A549 (cell line): ENCODE measurements around the gene CUEDC2. TPM values are rescaled to one million over a fixed set of nuclear protein-coding genes. Genes with fewer than 3 reads are reported as not detected.

ENCODE experiments used
- ATAC-seq, 2 experiments: fragments of 200-7000 bp in 1 of 2; fragments of >200 bp in 1 of 2; cut with Nextera tagmentation in 1 of 2; cut with Tn5 transposase in 1 of 2; 3 replicates each; pipeline versions ENCODE4 v1.8.0 to v1.9.1; 2018 to 2020; ENCODE audit warnings: mild to moderate bottlenecking in 1 of 2, moderate library complexity in 1 of 2
- CTCF ChIA-PET: fragments of 300-600 bp; sonication (Branson Sonifier 250); formaldehyde crosslinking; extraction: SDS; loops from one replicate; lab custom pipeline; 2021; ENCODE audit warnings: antibody characterized with exemption, inconsistent platforms; lab: Yijun Ruan, JAX
- POLR2A ChIA-PET: fragments of 350-600 bp; formaldehyde crosslinking; extraction: SDS; loops from one replicate; lab custom pipeline; 2021; ENCODE audit warnings: antibody characterized with exemption, inconsistent platforms; lab: Yijun Ruan, JAX
- DNase-seq, 2 experiments: peaks; one replicate each; pipeline versions ENCODE4 v3.0.0 to v3.0.0-alpha.2; 2011 to 2016; ENCODE audit warnings: low read depth in 1 of 2, low spot score in 1 of 2
- FAIRE-seq: peaks from 2 replicates; lab custom pipeline; 2011; peaks lifted over from hg19 to GRCh38; lab: Jason Lieb, UNC
- H3K27ac ChIP-seq, 2 experiments: fragments of >200 bp; sonication (Bioruptor Twin); formaldehyde crosslinking; 3 replicates each; pipeline ENCODE4 v1.5.1; 2016 to 2017
- H3K4me1 ChIP-seq: fragments of >200 bp; sonication (Bioruptor Twin); formaldehyde crosslinking; 3 replicates; pipeline ENCODE4 v1.6.1; 2016
- H3K4me2 ChIP-seq: fragments of >200 bp; sonication (Bioruptor Twin); formaldehyde crosslinking; 3 replicates; pipeline ENCODE4 v1.6.1; 2016
- H3K4me3 ChIP-seq: fragments of >200 bp; sonication (Bioruptor Twin); formaldehyde crosslinking; 3 replicates; pipeline ENCODE4 v1.5.1; 2016
- H3K9me3 ChIP-seq: fragments of >200 bp; sonication (Bioruptor Twin); formaldehyde crosslinking; 3 replicates; pipeline ENCODE4 v1.6.1; 2016
- CBX2 ChIP-seq: fragments of 200-600 bp; sonication (generic); IDR thresholded peaks from 2 replicates; pipeline ENCODE4 v1.6.1; 2016; ENCODE audit warnings: low read depth, mild to moderate bottlenecking, borderline replicate concordance
- CHD2 ChIP-seq: fragments of 150-350 bp; IDR thresholded peaks from 2 replicates; pipeline ENCODE4 v1.6.1; 2014; ENCODE audit warnings: low read length; ENCODE audit not compliant: partially characterized antibody
- EHMT2 ChIP-seq: fragments of 200-600 bp; sonication (generic); IDR thresholded peaks from 2 replicates; pipeline ENCODE4 v1.6.1; 2016; ENCODE audit warnings: antibody characterized with exemption, low read depth, mild to moderate bottlenecking, moderate library complexity
- EP300 ChIP-seq, 2 experiments: fragments of >200 bp; sonication (Bioruptor Twin); formaldehyde crosslinking; IDR thresholded peaks; 2 replicates in 1 of 2; 3 replicates in 1 of 2; pipeline ENCODE4 v1.6.1; 2016 to 2017
- FOXS1 ChIP-seq: fragments of 250-450 bp; sonication (Bioruptor Pico); IDR thresholded peaks from 2 replicates; pipeline ENCODE4 v1.5.0; 2020; ENCODE audit warnings: mild to moderate bottlenecking, moderate library complexity
- HDAC2 ChIP-seq: fragments of 200-600 bp; sonication (generic); IDR thresholded peaks from 2 replicates; pipeline ENCODE4 v1.6.1; 2016
- JUN ChIP-seq, 2 experiments: fragments of >200 bp; sonication (Bioruptor Twin); formaldehyde crosslinking; IDR thresholded peaks; 2 replicates in 1 of 2; 3 replicates in 1 of 2; pipeline ENCODE4 v1.6.1; 2016 to 2017
- JUNB ChIP-seq: fragments of >200 bp; sonication (Bioruptor Twin); formaldehyde crosslinking; IDR thresholded peaks from 2 replicates; pipeline ENCODE4 v1.6.1; 2016
- MYC ChIP-seq: IDR thresholded peaks from 2 replicates; pipeline ENCODE4 v1.6.1; 2012; ENCODE audit warnings: mild to moderate bottlenecking, inconsistent platforms, low read length, improper control_type of control experiment, borderline replicate concordance
- NFE2L2 ChIP-seq: fragments of 150-350 bp; conservative IDR thresholded peaks from 2 replicates; pipeline ENCODE4 v1.6.1; 2014; ENCODE audit warnings: low read length
- NR3C1 ChIP-seq: fragments of >200 bp; sonication (Bioruptor Twin); formaldehyde crosslinking; IDR thresholded peaks from 3 replicates; pipeline ENCODE4 v1.6.1; 2017
- POLR2A ChIP-seq: IDR thresholded peaks from 2 replicates; pipeline ENCODE4 v1.6.1; 2012; ENCODE audit warnings: mild to moderate bottlenecking, low read length
- RARB ChIP-seq: fragments of 250-450 bp; sonication (Bioruptor Pico); IDR thresholded peaks from 2 replicates; pipeline ENCODE4 v1.8.0; 2021; ENCODE audit warnings: mild to moderate bottlenecking, moderate library complexity
- USF2 ChIP-seq: fragments of 450-650 bp; IDR thresholded peaks from 2 replicates; pipeline ENCODE4 v1.6.1; 2014; ENCODE audit warnings: antibody characterized with exemption
- ZC3H11A ChIP-seq: fragments of 450-650 bp; IDR thresholded peaks from 2 replicates; pipeline ENCODE4 v1.6.1; 2014; ENCODE audit warnings: antibody characterized with exemption, mild to moderate bottlenecking
- ZSCAN20 ChIP-seq: fragments of 250-450 bp; sonication (Bioruptor Pico); IDR thresholded peaks from 2 replicates; pipeline ENCODE4 v1.8.0; 2022; ENCODE audit warnings: mild to moderate bottlenecking, moderate library complexity
- WGBS: methylation state at CpG from one replicate; pipeline ENCODE4 v1.1.6; 2017; ENCODE audit errors: missing lambda C conversion rate; 5-methylcytosine and 5-hydroxymethylcytosine counted together
- polyA plus RNA-seq, 4 experiments: library from polyadenylated mRNA; depleted of rRNA in 3 of 4; stranded (reverse); fragments of >200 nt; fragmentation: RNase III in 1 of 4; extraction: RNeasy Plus Mini Kit Qiagen cat#74134 plus additional on column Dnase treatment in 1 of 4; gene quantifications; 2 replicates in 3 of 4; 3 replicates in 1 of 4; pipeline ENCODE4 v1.2.3, GENCODE V29; 2011 to 2017
- TF ChIP-seq, protein P1 (sequence below): fragments of 200-600 bp; sonication (generic); IDR thresholded peaks from 2 replicates; pipeline ENCODE4 v1.6.1; 2016; ENCODE audit warnings: antibody characterized with exemption, mild to moderate bottlenecking, moderate library complexity
- TF ChIP-seq, protein P2 (sequence below): IDR thresholded peaks from 2 replicates; pipeline ENCODE4 v1.6.1; 2012; ENCODE audit warnings: low read depth, borderline replicate concordance
- TF ChIP-seq, protein P3 (sequence below): fragments of 150-350 bp; IDR thresholded peaks from 2 replicates; pipeline ENCODE4 v1.6.1; 2014; ENCODE audit warnings: low read depth, mild to moderate bottlenecking, low read length
- TF ChIP-seq, protein P4 (sequence below): fragments of >200 bp; sonication (Bioruptor Twin); formaldehyde crosslinking; IDR thresholded peaks from 2 replicates; pipeline ENCODE4 v1.6.1; 2016
- TF ChIP-seq, protein P5 (sequence below): IDR thresholded peaks from 2 replicates; pipeline ENCODE4 v1.6.1; 2012
- TF ChIP-seq, protein P6 (sequence below): fragments of 250-450 bp; sonication (Bioruptor Pico); IDR thresholded peaks from 2 replicates; pipeline ENCODE4 v1.5.0; 2020; ENCODE audit warnings: low read depth, mild to moderate bottlenecking, moderate library complexity
- TF ChIP-seq, protein P7 (sequence below): fragments of 250-450 bp; sonication (Bioruptor Pico); IDR thresholded peaks from 2 replicates; pipeline ENCODE4 v1.5.0; 2021; ENCODE audit warnings: mild to moderate bottlenecking, moderate library complexity, borderline replicate concordance
- TF ChIP-seq, protein P8 (sequence below): fragments of >200 bp; sonication (Bioruptor Twin); formaldehyde crosslinking; IDR thresholded peaks from 3 replicates; pipeline ENCODE4 v1.5.1; 2016

The CUEDC2 gene
- polyA plus RNA-seq, 2 of the 4 experiments (the other 2 are of a cell fraction) = 43.7 to 67.4 TPM

DNA sequence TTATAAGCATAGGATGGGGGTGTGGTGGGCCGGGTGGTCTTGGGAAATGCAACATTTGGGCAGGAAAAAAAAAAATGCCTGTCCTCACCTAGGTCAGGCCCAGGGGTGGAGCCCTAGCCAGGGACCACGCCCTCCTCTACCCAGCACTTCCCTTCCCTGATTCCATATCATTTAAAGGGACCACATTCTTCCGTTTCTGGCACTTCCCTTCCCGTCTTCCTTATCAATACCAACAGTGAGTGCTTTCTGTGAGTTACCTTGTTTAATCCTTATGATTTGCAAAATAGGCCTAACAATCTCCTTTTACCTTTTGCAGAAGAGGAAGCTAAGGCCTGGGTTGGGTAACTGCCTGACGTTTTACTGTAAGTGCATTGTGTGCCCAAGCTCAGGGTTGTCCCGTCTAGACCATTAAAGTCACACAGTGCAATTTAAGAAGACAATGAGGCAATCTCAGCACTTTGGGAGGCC, 35.6 kb upstream of the CUEDC2 start:
- POLR2A ChIA-PET = no interaction called here
- no peak overlapping the region for H3K4me3 ChIP-seq
- WGBS = 52% methylated on average over 6 of the region's 6 CpGs
- CTCF ChIA-PET = interaction anchor here (0.7 to 5.2 kb wide), 5 partner anchors 11 to 298 kb away, joined by 3 to 40 read pairs (median 4); partner anchors contain the start of gene CUEDC2
- no peak overlapping the region for H3K27ac ChIP-seq
- ATAC-seq = peak in 1 of 2 experiments; percentile 34; a peak in 1 of 6 replicates
- H3K9me3 ChIP-seq = no peaks in the 10 kb centered on the region
- no peak for DNase-seq
- H3K4me2 ChIP-seq = no peak overlapping the region
- TF ChIP-seq, protein P1, sequence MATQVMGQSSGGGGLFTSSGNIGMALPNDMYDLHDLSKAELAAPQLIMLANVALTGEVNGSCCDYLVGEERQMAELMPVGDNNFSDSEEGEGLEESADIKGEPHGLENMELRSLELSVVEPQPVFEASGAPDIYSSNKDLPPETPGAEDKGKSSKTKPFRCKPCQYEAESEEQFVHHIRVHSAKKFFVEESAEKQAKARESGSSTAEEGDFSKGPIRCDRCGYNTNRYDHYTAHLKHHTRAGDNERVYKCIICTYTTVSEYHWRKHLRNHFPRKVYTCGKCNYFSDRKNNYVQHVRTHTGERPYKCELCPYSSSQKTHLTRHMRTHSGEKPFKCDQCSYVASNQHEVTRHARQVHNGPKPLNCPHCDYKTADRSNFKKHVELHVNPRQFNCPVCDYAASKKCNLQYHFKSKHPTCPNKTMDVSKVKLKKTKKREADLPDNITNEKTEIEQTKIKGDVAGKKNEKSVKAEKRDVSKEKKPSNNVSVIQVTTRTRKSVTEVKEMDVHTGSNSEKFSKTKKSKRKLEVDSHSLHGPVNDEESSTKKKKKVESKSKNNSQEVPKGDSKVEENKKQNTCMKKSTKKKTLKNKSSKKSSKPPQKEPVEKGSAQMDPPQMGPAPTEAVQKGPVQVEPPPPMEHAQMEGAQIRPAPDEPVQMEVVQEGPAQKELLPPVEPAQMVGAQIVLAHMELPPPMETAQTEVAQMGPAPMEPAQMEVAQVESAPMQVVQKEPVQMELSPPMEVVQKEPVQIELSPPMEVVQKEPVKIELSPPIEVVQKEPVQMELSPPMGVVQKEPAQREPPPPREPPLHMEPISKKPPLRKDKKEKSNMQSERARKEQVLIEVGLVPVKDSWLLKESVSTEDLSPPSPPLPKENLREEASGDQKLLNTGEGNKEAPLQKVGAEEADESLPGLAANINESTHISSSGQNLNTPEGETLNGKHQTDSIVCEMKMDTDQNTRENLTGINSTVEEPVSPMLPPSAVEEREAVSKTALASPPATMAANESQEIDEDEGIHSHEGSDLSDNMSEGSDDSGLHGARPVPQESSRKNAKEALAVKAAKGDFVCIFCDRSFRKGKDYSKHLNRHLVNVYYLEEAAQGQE = no peak
- TF ChIP-seq RARB (CRISPR knock-in tag) = no peak
- TF ChIP-seq EP300 (IDR thresholded peaks at IDR 0.05) = no peak
- TF ChIP-seq, protein P2, sequence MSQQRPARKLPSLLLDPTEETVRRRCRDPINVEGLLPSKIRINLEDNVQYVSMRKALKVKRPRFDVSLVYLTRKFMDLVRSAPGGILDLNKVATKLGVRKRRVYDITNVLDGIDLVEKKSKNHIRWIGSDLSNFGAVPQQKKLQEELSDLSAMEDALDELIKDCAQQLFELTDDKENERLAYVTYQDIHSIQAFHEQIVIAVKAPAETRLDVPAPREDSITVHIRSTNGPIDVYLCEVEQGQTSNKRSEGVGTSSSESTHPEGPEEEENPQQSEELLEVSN = no peak
- no peak for TF ChIP-seq FOXS1 (CRISPR knock-in tag)
- TF ChIP-seq POLR2A = no peak
- no peak for TF ChIP-seq JUN (IDR thresholded peaks at IDR 0.05)
- TF ChIP-seq, protein P3, sequence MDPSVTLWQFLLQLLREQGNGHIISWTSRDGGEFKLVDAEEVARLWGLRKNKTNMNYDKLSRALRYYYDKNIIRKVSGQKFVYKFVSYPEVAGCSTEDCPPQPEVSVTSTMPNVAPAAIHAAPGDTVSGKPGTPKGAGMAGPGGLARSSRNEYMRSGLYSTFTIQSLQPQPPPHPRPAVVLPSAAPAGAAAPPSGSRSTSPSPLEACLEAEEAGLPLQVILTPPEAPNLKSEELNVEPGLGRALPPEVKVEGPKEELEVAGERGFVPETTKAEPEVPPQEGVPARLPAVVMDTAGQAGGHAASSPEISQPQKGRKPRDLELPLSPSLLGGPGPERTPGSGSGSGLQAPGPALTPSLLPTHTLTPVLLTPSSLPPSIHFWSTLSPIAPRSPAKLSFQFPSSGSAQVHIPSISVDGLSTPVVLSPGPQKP = no peak
- TF ChIP-seq JUNB = no peak
- TF ChIP-seq CHD2 = no peak
- no peak for TF ChIP-seq EHMT2
- no peak for TF ChIP-seq HDAC2
- TF ChIP-seq, protein P4, sequence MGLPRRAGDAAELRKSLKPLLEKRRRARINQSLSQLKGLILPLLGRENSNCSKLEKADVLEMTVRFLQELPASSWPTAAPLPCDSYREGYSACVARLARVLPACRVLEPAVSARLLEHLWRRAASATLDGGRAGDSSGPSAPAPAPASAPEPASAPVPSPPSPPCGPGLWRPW = no peak
- TF ChIP-seq NR3C1 = no peak
- no peak for TF ChIP-seq USF2
- no peak for TF ChIP-seq ZC3H11A
- no peak for TF ChIP-seq MYC
- no peak for TF ChIP-seq CBX2
- TF ChIP-seq, protein P5, sequence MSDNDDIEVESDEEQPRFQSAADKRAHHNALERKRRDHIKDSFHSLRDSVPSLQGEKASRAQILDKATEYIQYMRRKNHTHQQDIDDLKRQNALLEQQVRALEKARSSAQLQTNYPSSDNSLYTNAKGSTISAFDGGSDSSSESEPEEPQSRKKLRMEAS = no peak
- H3K4me1 ChIP-seq = no peaks in the 10 kb centered on the region
- FAIRE-seq = no peak

DNA sequence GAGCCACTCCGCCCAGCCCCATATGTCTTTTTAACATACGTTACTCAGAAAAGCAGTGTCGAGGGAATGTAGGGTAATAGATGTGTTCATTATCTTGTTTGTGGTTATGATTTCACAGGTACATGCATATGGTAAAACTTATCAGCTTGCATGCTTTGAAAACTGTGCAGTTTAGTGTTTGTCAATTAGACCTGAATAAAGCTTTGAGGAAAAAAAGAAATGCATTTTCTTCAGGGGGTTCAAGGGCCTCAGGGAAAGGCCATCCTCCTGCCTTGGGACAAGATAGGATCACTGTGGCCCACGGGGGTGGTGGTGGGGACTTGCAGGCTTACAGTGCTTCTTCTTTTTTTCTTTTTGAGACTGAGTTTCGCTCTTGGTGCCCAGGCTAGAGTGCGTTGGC, 34.9 kb upstream of the CUEDC2 start:
- DNase-seq (no peak), FAIRE-seq (no peak), ATAC-seq (no peak)
- Histone ChIP-seq H3K4me3 (no peak overlapping the region), H3K4me2 (no peak overlapping the region), H3K4me1 (no peaks in the 10 kb centered on the region; the same call in 2 of the 3 replicates), H3K9me3 (no peaks in the 10 kb centered on the region), H3K27ac (no peak overlapping the region)
- POLR2A ChIA-PET = no interaction called here
- CTCF ChIA-PET = interaction anchor here (1.6 to 5.2 kb wide), 3 partner anchors 12 to 45 kb away, joined by 4 to 40 read pairs (median 17); no protein-coding TSS in a partner anchor
- 79% methylated on average over 6 of the region's 6 CpGs for WGBS
- TF ChIP-seq HDAC2 (no peak), RARB (CRISPR knock-in tag) (no peak), CBX2 (no peak), ZSCAN20 (CRISPR knock-in tag) (no peak), JUNB (no peak), USF2 (no peak), NFE2L2 (no peak)
- TF ChIP-seq, protein P6, sequence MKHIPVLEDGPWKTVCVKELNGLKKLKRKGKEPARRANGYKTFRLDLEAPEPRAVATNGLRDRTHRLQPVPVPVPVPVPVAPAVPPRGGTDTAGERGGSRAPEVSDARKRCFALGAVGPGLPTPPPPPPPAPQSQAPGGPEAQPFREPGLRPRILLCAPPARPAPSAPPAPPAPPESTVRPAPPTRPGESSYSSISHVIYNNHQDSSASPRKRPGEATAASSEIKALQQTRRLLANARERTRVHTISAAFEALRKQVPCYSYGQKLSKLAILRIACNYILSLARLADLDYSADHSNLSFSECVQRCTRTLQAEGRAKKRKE (CRISPR knock-in tag) = no peak
- TF ChIP-seq, protein P7, sequence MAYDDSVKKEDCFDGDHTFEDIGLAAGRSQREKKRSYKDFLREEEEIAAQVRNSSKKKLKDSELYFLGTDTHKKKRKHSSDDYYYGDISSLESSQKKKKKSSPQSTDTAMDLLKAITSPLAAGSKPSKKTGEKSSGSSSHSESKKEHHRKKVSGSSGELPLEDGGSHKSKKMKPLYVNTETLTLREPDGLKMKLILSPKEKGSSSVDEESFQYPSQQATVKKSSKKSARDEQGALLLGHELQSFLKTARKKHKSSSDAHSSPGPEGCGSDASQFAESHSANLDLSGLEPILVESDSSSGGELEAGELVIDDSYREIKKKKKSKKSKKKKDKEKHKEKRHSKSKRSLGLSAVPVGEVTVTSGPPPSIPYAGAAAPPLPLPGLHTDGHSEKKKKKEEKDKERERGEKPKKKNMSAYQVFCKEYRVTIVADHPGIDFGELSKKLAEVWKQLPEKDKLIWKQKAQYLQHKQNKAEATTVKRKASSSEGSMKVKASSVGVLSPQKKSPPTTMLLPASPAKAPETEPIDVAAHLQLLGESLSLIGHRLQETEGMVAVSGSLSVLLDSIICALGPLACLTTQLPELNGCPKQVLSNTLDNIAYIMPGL = no peak
- TF ChIP-seq, protein P4 = no peak
- TF ChIP-seq, protein P8, sequence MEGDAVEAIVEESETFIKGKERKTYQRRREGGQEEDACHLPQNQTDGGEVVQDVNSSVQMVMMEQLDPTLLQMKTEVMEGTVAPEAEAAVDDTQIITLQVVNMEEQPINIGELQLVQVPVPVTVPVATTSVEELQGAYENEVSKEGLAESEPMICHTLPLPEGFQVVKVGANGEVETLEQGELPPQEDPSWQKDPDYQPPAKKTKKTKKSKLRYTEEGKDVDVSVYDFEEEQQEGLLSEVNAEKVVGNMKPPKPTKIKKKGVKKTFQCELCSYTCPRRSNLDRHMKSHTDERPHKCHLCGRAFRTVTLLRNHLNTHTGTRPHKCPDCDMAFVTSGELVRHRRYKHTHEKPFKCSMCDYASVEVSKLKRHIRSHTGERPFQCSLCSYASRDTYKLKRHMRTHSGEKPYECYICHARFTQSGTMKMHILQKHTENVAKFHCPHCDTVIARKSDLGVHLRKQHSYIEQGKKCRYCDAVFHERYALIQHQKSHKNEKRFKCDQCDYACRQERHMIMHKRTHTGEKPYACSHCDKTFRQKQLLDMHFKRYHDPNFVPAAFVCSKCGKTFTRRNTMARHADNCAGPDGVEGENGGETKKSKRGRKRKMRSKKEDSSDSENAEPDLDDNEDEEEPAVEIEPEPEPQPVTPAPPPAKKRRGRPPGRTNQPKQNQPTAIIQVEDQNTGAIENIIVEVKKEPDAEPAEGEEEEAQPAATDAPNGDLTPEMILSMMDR = no peak
